Posterior vena cava (tissue), 2 donors: ENCODE measurements around the gene HOXB13. TPM values are rescaled to one million over a fixed set of nuclear protein-coding genes. Genes with fewer than 3 reads are reported as not detected.
A peak's percentile ranks its signal among the peaks of the same experiment; 100 is the strongest.
"Not testable (repeated sequence)": the region's sequence is repeated elsewhere in the genome, so short reads cannot be mapped to it uniquely, and the experiment has no call there.

Experiments used
- DNase-seq: peaks from one replicate; pipeline ENCODE4 v3.0.0-alpha.2; 2020; ENCODE audit warnings: low spot score
- intact Hi-C, 2 donors: fragments of 100-400 bp; cut with DNase I; formaldehyde crosslinking; loops; one replicate each; pipeline versions ENCODE4 v1.14.1 to v1.14.2; 2022 to 2023
- total RNA-seq, 2 donors: library from RNA; stranded (reverse); fragmentation: NEBNext Ultra II Directional; extraction: Animal tissue kit (Norgen Biotek cat#: 25700); gene quantifications; one replicate each; pipeline ENCODE4 v1.2.1, GENCODE V29; 2021
- donor health status: DM: yes; HTN: yes; CAD: no.
- donor health status: DM: yes; HTN: yes; CAD: no.

The HOXB13 gene
- total RNA-seq, 2 donors from 2014 or later, result not detected

DNA sequence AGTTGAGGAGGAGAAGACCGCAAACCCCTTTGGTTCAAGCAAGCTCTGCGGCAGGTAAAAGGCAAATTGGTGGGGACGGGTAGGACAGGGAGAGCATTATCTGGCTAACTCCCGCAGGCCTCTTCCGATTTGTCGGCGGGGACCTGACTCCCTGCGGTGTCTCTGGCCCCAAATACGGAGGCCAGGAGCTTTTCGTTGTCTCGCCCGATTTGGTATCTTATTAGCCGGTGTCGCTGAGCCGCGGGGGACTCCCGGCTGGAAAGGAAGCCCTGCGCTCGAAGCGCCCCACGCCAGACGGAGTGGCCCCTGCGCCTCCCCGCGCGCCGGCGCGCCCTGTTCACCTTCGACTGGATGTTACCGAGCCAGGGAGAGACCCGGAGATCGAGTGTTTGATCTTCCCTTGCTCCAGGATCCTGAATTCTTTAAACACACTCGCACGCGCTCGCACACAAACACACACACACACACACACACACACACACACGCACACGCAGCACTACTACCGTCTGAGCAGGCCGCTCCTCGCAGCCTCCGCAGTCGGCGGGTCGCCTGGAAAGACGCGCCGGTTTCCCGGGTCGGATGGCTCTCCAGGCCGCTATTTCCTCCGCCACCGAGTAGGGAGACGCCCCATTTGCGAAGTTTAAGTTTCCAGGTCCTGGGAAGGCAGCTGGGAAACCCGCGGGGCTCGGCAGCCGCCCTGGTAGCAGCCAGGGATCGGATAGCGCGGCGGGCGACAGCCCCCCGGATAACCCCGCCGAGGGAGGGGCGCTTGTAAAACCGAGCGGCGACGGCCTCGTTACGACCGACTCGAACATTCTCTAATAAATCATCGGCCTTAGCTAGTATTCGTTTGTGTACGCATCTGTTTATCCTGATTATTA lies 9.5 kb downstream of the HOXB13 start:
- intact Hi-C loops, result no loop called here
- DNase-seq, result no peak

- intact Hi-C loops, result no loop called here
- DNase-seq, result no peak
Observed at GRCh38 chr17:48718227-48718760, 10.3 kb downstream of the HOXB13 start.

DNA sequence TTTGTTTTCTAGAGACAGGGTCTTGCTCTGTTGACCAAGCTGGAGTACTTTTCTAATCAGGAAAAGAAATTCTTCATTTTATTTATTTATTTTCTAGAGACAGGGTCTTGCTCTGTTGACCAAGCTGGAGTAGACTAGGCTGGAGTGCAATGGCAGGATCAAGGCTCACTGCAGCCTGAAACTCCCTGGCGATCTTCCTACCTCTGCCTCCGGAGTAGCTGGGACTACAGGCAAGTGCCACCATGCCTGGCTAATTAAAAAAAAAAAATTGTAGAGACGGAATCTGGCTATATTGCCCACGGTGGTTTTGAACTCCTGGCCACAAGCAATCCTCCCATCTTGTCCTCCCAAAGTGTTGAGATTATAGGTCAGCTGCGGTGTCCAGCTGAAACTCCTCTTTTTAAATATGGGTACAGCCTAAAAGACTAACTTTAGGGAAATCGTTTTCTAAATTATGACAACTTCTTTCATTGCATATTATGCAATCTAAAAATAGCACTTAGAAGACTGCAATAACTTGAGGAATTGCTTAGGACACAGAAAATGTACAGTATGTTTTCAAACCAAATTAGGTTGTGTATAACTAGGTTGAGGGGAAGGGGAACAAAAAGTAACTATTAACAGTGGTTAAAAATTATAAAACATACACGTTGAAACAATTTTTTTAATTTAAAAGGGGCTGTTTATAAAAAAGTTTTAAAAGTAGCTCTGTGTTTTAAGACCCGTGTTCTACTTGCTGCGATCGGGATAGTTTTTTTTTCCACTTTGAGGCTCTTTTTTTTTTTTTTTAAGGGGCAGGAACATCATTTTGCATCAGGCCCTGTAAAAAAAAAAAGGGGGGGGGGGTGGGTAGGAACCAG lies 11.0 kb downstream of the HOXB13 start:
- no peak for DNase-seq
- intact Hi-C loops, result no loop called here

DNA sequence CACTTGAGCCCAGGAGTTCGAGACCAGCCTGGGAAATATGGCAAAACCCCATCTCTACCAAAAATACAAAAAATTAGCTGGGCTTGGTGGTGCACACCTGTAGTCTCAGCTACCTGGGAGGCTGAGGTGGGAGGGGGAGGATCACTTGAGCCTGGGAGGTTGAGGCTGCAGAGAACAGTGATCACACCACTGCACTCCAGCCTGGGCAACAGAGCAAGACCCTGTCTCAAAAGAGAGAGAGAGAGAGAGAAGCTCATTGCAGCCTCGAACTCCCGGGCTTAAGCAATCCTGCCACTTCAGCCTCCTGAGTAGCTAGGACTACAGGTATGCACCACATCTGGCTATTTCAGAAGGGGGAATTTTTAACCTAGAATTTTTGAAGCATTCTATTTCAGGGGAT lies 12.0 kb downstream of the HOXB13 start:
- DNase-seq, intact Hi-C loops: not testable (repeated sequence)

DNA sequence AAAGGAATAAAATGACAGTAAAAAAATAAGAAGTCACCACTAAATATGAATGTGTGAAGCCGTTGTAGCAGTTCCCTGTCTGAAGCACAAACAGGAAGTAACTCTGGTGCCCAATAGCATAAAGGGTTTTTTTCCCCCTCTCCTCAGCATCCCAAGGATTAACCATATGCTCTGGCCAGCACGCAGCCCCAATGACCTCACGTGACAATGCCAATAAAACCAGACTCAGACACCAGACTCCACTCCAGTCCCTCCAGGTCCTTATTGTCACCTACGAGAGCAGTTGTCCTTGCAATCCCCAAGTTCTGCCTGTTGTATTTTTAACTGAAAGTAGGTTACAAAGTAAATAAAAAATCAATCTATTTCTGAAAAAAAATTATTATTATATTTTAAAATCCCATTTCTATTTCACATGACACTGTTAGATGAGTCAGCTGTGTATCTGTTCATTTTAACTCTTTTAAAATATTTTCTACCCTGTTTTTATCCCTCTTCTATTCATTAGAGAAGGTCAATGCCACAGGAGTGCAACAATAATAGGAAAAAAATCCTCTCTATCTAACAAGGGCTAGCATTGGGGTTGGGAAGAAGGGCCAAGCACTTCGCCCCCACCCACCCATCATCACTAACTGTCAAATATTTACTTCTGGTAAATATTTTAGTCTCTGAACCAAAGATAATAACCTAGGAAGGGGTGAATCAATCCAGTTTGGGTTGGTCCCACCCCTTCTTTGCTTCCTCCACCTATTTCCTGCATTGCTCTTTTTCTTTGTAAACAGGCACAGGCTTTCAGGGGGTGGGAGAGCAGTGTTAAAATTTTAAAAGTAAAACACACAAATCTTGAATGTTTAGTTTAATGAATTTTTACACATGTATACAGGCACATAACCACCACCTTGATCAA lies 12.8 kb downstream of the HOXB13 start:
- no peak for DNase-seq
- intact Hi-C loops, result no loop called here

GRCh38 chr17:48711128-48711527 lies 17.4 kb downstream of the HOXB13 start:
- DNase-seq, result no peak
- intact Hi-C loops, result no loop called here

DNA sequence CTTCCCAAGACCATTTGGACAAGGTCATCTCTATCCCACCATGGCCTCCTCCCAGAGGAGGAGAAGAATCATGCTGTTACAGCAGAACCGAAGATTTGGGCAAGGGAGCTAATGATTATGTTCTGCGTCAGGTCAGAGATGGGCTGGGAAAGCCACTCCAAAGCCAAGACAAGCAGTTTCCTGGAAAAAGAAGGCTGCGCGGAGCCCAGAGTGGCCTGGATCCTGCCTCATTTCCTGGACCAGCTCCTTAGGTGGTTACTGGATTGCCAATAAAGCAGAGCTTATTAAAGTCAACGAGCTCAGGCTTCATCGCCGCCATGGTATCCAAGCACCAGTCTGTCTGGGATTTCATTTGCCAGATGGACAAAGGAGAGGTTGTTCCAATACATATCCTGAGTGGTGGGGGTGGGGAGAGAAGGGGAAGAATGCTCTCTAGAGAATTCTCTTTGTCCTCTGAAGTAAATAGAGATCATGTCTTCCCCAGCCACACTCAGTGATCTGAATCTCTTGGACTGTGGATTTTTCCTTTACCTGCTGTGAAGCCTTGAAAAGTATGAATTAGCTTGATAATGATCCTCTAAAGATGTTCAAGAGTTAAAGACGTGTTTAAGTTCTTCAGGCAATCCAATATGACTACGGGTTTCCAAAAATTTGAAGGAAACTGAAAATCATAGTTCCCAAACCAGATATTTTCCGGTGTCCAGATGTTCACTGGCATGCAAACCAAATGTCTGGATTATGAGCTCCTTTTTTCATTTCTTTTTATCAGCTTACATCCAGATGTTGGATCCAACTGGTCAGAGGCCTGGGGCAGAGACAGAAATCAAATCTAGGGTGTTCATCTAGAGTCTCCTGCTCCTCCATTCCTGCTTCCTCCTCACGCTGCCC lies 23.9 kb downstream of the HOXB13 start:
- intact Hi-C loops, result no loop called here
- no peak for DNase-seq

GRCh38 chr17:48701864-48702532 lies 26.6 kb downstream of the HOXB13 start:
- intact Hi-C loops, result no loop called here
- no peak for DNase-seq

- intact Hi-C loops, result no loop called here
- no peak for DNase-seq
Observed at GRCh38 chr17:48693178-48693577, 35.4 kb downstream of the HOXB13 start.

GRCh38 chr17:48692049-48692448 lies 36.5 kb downstream of the HOXB13 start:
- intact Hi-C loops, result no loop called here

GRCh38 chr17:48690655-48691054 lies 37.9 kb downstream of the HOXB13 start:
- intact Hi-C loops, result no loop called here
- DNase-seq, result no peak

More at GRCh38 chr17:48692049-48692448, 36.5 kb downstream of the HOXB13 start:
- DNase-seq, result no peak

- no peak for DNase-seq
- intact Hi-C loops, result no loop called here
Observed at GRCh38 chr17:48681609-48682008, 46.9 kb downstream of the HOXB13 start.

DNA sequence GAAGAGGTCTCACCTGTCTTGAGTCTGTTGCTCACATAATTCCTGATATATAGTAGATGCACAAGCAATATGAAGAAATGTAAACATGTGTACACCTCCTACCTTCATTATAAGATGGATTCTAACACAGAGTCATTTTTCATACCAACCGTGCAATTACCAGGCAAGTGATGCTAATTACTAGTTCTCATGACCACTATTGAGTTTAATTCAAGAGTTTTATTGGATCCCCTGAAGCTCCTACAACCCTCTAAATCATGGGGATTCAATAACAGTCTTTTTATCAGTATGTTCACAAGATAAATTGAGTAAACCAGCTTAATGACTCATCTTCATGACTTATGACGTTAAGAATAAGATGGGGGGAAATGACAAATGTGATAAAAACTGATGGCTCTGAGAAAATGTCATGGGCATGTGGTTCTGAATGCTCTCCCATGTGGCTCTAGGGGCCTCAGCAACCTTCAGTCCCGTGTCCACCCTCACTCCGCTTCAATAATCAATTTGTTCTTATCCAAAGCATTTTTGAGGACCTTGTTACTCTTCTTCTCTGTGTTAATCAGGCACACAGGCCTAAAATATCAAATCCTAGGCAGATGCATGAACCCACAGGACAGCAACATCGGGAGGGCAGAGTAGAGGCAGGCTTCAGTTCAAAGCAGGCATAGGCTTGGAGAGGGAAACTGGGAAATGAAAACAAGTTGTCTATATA lies 49.0 kb downstream of the HOXB13 start:
- intact Hi-C loops, result loop anchor here (2.0 to 10.0 kb wide), 3 partner anchors 45 to 208 kb away; no protein-coding TSS in a partner anchor
- DNase-seq, result no peak

DNA sequence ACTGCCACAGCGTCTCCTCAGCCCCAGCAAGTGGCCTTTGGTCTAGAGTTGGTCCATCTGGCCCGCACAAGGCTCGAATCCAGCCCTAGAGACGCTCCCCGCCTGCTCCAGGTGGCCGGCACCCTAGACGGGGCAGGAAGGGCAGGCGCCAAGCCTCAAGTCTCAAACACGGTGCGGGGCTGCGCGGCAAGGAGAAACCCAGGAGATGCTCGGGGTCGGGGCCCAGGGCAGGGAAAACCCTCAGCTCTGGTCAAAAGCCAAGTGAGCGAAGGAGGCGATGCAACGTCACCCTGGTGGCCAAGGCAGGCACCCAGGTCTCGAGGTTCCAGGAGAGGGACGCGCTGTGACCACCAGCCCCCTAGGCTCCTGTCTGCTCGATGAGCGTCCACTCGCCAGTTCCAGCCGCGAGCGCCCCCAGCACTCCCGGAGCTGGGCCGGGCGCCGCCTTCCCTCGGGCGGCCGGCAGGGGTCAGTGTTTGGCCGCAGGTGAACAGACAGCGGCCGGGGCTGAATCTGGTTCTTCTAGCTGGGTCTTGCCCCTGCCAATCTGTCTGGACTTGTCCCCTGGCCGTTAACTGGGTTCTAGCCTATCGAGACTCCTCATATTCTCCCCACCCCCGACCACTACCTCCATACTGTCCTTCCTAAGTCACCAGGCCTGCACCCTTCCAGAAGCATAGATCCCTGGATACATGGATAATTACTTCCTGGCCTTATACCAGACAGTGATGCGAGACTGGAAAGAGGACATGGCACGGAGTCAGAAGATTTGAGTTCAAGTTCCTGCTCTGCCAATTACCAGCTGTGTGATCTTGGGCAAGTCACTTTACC lies 50.2 kb downstream of the HOXB13 start:
- DNase-seq, result peak; percentile 87

DNA sequence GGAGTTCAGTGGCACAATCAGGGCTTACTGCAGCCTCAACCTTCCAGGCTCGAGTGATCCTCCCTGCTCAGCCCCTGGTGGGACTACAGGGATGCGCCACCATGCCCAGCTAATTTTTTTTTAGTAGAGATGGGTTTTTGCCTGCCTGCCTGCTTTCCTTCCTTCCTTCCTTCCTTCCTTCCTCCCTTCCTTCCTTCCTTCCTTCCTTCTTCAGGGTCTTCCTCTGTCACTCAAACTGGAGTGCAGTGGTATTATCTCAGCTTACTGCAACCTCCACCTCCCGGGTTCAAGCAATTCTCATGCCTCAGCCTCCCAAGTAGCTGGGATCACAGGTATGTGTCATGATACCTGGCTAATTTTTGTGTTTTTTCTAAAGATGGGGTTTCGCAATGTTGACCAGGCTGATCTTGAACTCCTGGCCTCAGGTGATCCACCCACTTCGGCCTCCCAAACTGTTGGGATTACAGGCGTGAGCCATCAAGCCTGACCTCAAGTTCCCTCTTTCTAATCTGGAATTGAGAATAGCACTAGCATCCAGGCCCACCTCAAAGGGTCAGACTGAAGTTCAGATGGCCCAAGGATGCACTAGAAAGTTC lies 51.5 kb downstream of the HOXB13 start:
- intact Hi-C loops, result loop anchor here (5.0 to 10.0 kb wide), 2 partner anchors 198 to 210 kb away; no protein-coding TSS in a partner anchor
- no peak for DNase-seq

More for the DNA sequence above, 50.2 kb downstream of the HOXB13 start:
- intact Hi-C loops, result loop anchor here (2.0 to 10.0 kb wide), 3 partner anchors 46 to 209 kb away; no protein-coding TSS in a partner anchor
